ENCODE results near the gene NTM.

DNA sequence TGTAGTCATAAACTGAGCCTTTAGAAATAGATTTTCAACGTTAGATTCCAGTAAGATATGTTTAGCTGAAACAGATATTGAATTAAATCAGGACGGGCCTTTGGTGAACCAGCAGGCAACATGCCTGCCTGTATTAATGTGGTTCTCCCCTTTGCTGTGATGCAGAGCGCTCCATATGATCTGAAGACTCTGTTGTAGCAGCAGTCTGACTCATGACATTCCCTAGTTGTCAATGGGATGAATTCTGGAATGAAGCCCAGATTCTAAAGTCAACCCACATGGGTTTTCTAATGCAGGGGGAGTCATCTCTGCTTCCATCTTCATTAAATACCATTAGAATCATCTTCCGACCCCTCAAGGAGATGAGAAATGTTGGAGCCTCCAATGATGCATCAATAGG is 864.5 kb downstream of the NTM start:
- TF ChIP-seq CTCF (IDR thresholded peaks at IDR 0.05) (no peak), POLR2A (IDR thresholded peaks at IDR 0.05) (no peak)

All from Peyer's patch (tissue), 4 donors.